GM12864 (cell line): ENCODE results near the gene YPEL2.
"Not testable (repeated sequence)": the region's sequence is repeated elsewhere in the genome, so short reads cannot be mapped to it uniquely, and the experiment has no call there.

Experiments
- DNase-seq: peaks from one replicate; pipeline ENCODE4 v3.0.0-alpha.2; 2011; ENCODE audit warnings: low read depth
- H3K4me3 ChIP-seq: 2 replicates; pipeline ENCODE4 v1.5.1; 2011; ENCODE audit warnings: mild to moderate bottlenecking, low read depth, low read length, control low read depth
- CTCF ChIP-seq: IDR thresholded peaks from 2 replicates; pipeline ENCODE4 v1.5.1; 2011; ENCODE audit warnings: low read depth, mild to moderate bottlenecking, moderate library complexity, low read length, control low read depth, inconsistent platforms; ENCODE audit errors: missing control alignments

Gene YPEL2

GRCh38 chr17:59391021-59391420 is 59.6 kb downstream of the YPEL2 start:
- H3K4me3 ChIP-seq: no peak overlapping the region
- no peak for TF ChIP-seq CTCF
- no peak for DNase-seq

GRCh38 chr17:59392973-59393679 is 61.7 kb downstream of the YPEL2 start:
- no peak overlapping the region for H3K4me3 ChIP-seq
- no peak for TF ChIP-seq CTCF
- no peak for DNase-seq

- not testable (repeated sequence) for DNase-seq, H3K4me3 ChIP-seq
These were observed 62.4 kb downstream of the YPEL2 start for GRCh38 chr17:59393742-59394410.

- no peak for DNase-seq
- H3K4me3 ChIP-seq: no peak overlapping the region
- TF ChIP-seq CTCF: no peak
These were observed 64.8 kb downstream of the YPEL2 start for GRCh38 chr17:59396134-59396826.

GRCh38 chr17:59397316-59398073 is 66.0 kb downstream of the YPEL2 start:
- DNase-seq: no peak
- no peak overlapping the region for H3K4me3 ChIP-seq
- TF ChIP-seq CTCF: no peak

- H3K4me3 ChIP-seq: no peak overlapping the region
- no peak for DNase-seq
- TF ChIP-seq CTCF: no peak
These were observed 68.5 kb downstream of the YPEL2 start for GRCh38 chr17:59399914-59400313.

- H3K4me3 ChIP-seq: no peak overlapping the region
- TF ChIP-seq CTCF: no peak
- no peak for DNase-seq
These were observed 69.4 kb downstream of the YPEL2 start for GRCh38 chr17:59400858-59401257.
